Sigmoid colon (tissue), 7 donors: Measurements from ENCODE around the gene HPS1. TPM values are rescaled to one million over a fixed set of nuclear protein-coding genes. Genes with fewer than 3 reads are reported as not detected.

Experiments used
- DNase-seq: peaks from one replicate; pipeline ENCODE4 v3.0.0-alpha.2; 2019
- H3K27ac ChIP-seq, 4 donors: fragments of 200-600 bp; sonication (generic); one replicate each; pipeline ENCODE4 v1.5.1; 2016 to 2019; ENCODE audit warnings: mild to moderate bottlenecking in 1 of 4
- H3K27me3 ChIP-seq, 3 donors: fragments of 200-600 bp; sonication (generic); one replicate each; pipeline ENCODE4 v1.5.1; 2019; ENCODE audit warnings: mild to moderate bottlenecking in 1 of 3
- H3K36me3 ChIP-seq, 4 donors: fragments of 200-600 bp; sonication (generic); one replicate each; pipeline ENCODE4 v1.5.1; 2016 to 2019
- H3K4me1 ChIP-seq, 4 donors: fragments of 200-600 bp; sonication (generic); one replicate each; pipeline ENCODE4 v1.5.1; 2017 to 2019
- H3K4me3 ChIP-seq, 4 donors: fragments of 200-600 bp; sonication (generic); one replicate each; pipeline ENCODE4 v1.5.1; 2017 to 2019; ENCODE audit warnings: mild to moderate bottlenecking in 2 of 4, moderate library complexity in 1 of 4
- H3K9me3 ChIP-seq, 4 donors: fragments of 200-600 bp in 3 of 4; sonication (generic) in 3 of 4; one replicate each; pipeline versions ENCODE4 v1.5.1 to v1.6.1; 2013 to 2019
- EP300 ChIP-seq, 4 donors: sonication (generic); formaldehyde crosslinking; IDR thresholded peaks; one replicate each; pipeline ENCODE4 v1.6.1; 2017; ENCODE audit warnings: antibody characterized with exemption in 4 of 4
- POLR2A ChIP-seq, 2 donors: fragments of 450-650 bp; IDR thresholded peaks; one replicate each; pipeline ENCODE4 v1.6.1; 2016; ENCODE audit warnings: antibody characterized with exemption in 2 of 2, mild to moderate bottlenecking in 2 of 2, moderate library complexity in 2 of 2
- POLR2AphosphoS5 ChIP-seq, 4 donors: sonication (generic); formaldehyde crosslinking; IDR thresholded peaks; one replicate each; pipeline ENCODE4 v1.6.1; 2017; ENCODE audit warnings: antibody characterized with exemption in 4 of 4
- WGBS, 2 donors: extraction: QIAGEN DNeasy Blood & Tissue Kit; methylation state at CpG; one replicate each; pipeline ENCODE4 v1.1.7; 2013; 5-methylcytosine and 5-hydroxymethylcytosine counted together
- intact Hi-C: fragments of 100-400 bp; cut with DNase I; formaldehyde crosslinking; loops from one replicate; pipeline ENCODE4 v1.15.1; 2023
- polyA plus RNA-seq, 3 donors: library from polyadenylated mRNA; stranded (reverse); fragments of 200-250 nt; gene quantifications; one replicate each; pipeline ENCODE4 v1.2.3, GENCODE V29; 2013
- total RNA-seq, 4 donors: library from RNA; depleted of rRNA; stranded (reverse); fragments of >200 nt; gene quantifications; one replicate each; pipeline ENCODE4 v1.1.0, GENCODE V29; 2016
- TF ChIP-seq, protein P1 (sequence below), 4 experiments: fragments of 450-650 bp in 3 of 4; fragments of 200-600 bp in 1 of 4; IDR thresholded peaks; one replicate each; pipeline ENCODE4 v1.5.1; 2016 to 2019; ENCODE audit warnings: antibody characterized with exemption in 4 of 4, mild to moderate bottlenecking in 3 of 4, moderate library complexity in 2 of 4
- donor health status: healthy with polysubstance abuse.
- donor health status: Bipolar disorder and iron deficiency.
- donor health status: healthy.

The HPS1 gene
- total and polyA plus RNA-seq, 7 donors = 44.7 to 93.1 (median 70.7) TPM

DNA sequence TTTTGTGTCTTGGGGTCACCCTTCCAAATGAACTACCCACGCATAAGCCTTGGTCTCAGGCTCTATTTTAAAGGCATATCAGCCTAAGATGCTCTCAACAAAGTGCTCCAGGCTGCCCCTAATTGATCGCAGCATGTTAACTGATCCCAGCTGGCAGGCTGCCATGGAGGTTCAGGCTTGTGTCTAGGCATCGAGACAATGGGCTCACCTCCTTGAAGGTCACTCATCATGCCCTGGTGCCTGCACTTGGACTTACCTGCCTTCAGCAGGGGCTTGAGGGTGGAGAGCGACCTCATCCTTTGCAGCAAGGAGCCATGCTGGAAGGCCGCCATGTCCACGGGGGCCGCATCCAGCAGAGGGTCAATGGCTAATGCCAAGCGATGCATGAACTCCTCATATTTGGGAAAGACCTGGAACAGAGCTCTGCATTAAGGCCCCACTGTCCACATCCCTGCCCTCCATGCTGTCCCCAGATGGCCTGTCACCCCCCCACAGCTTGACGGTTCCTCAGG lies 49.6 kb downstream of the HPS1 start:
- H3K4me3 ChIP-seq = no peak overlapping the region
- no peaks in the 10 kb centered on the region for H3K9me3 ChIP-seq
- DNase-seq = no peak
- 96% methylated on average over 9 of the region's 9 CpGs for WGBS, 2 donors
- H3K27ac ChIP-seq = no peak overlapping the region
- no peak for TF ChIP-seq EP300 (IDR thresholded peaks at IDR 0.05)
- TF ChIP-seq, protein P1, sequence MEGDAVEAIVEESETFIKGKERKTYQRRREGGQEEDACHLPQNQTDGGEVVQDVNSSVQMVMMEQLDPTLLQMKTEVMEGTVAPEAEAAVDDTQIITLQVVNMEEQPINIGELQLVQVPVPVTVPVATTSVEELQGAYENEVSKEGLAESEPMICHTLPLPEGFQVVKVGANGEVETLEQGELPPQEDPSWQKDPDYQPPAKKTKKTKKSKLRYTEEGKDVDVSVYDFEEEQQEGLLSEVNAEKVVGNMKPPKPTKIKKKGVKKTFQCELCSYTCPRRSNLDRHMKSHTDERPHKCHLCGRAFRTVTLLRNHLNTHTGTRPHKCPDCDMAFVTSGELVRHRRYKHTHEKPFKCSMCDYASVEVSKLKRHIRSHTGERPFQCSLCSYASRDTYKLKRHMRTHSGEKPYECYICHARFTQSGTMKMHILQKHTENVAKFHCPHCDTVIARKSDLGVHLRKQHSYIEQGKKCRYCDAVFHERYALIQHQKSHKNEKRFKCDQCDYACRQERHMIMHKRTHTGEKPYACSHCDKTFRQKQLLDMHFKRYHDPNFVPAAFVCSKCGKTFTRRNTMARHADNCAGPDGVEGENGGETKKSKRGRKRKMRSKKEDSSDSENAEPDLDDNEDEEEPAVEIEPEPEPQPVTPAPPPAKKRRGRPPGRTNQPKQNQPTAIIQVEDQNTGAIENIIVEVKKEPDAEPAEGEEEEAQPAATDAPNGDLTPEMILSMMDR (IDR thresholded peaks at IDR 0.05) = no peak
- TF ChIP-seq POLR2AphosphoS5 (IDR thresholded peaks at IDR 0.05) = no peak
- no peak for TF ChIP-seq POLR2A (IDR thresholded peaks at IDR 0.05)
- intact Hi-C loops = no loop called here
- H3K36me3 ChIP-seq = peaks cover 0 to 43% (median 7%) of the 10 kb centered on the region in 4 donors
- H3K27me3 ChIP-seq = no peaks in the 10 kb centered on the region
- no peaks in the 10 kb centered on the region for H3K4me1 ChIP-seq

DNA sequence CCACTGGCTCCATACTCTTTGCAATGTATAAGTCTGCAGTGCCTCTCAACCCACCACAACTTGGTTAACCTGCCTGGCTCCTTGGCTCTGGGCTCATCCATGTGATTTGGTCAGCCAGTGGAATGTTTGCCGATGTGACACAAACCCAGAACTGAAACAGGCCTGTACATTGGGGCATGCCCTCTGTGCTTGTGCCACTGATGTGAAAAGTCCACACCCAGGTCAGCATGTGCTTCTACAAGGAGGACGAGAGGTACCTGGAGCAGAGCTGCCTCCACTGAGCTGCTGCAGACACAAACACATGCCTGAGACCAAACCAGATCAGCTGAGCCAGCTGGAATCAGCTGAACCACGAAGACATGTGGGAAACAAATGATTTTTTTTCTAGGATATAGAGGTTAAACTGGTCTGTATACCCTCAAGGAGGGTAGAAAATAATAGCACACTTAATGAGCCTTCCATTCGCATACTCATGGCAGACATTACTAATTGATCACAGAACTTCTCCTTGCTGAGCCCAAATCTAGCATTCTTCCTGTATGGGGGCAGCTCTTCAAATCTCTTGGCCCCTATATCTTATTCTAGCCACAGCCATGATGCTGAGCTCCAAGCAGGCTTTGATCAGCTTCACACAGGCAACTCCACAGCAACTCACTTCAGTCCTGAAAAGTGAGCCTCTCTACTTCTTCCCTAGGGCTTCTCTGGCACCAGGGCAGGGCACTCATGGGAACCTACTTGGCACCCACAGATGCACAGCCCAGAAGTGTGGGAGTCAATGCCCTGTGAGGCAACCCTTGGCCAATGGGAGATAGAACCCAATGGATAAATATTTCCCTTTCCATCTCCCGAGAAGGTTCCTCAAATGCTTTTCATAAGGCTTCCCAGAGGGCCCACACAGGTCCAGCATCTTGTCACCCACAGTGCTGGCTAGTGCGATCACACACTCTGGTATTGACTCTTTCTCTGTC lies 50.4 kb downstream of the HPS1 start:
- peaks cover 0 to 43% (median 7%) of the 10 kb centered on the region in 4 donors for H3K36me3 ChIP-seq
- no peak for DNase-seq

DNA sequence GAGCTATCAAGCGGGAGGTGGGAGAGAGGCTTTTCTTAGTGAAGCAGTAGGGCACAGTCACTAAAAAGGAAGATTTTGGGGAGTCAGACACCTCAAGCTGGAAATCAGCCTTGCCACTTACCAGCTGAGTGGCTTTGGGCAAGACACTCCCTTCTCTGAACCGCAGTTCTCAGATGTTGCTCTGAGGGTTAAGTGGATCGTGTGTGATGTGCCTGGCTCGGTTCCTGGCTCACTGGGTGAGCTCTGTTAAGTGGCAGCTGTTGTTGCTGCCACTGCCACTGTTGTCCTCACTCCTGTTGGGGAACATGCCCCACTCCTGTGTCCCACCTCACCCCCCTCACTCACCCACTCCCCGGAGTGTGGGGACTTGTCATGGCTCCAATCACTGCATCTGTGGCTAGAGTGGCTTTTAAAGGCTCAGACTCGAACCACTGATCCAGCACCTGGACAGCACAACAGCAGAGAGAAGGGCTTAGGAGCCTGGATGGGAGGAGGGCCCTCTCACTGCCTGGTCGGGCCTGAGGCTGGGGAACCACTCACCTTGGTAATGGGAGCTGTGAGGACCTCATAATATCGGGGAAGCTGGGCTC lies 51.8 kb downstream of the HPS1 start:
- H3K27me3 ChIP-seq = no peaks in the 10 kb centered on the region
- no peak overlapping the region for H3K4me3 ChIP-seq
- no peaks in the 10 kb centered on the region for H3K4me1 ChIP-seq
- WGBS, 2 donors = 82 to 84% methylated on average over 8 of the region's 8 CpGs
- H3K27ac ChIP-seq = no peak overlapping the region
- DNase-seq = no peak
- intact Hi-C loops = no loop called here
- TF ChIP-seq, protein P1 (IDR thresholded peaks at IDR 0.05) = no peak
- TF ChIP-seq POLR2A (IDR thresholded peaks at IDR 0.05) (no peak), POLR2AphosphoS5 (IDR thresholded peaks at IDR 0.05) (no peak), EP300 (IDR thresholded peaks at IDR 0.05) (no peak)
- H3K9me3 ChIP-seq = no peaks in the 10 kb centered on the region
- peaks cover 0 to 49% (median 7%) of the 10 kb centered on the region in 4 donors for H3K36me3 ChIP-seq

More for the DNA sequence above, 50.4 kb downstream of the HPS1 start:
- Histone ChIP-seq H3K27me3 (no peaks in the 10 kb centered on the region), H3K4me1 (no peaks in the 10 kb centered on the region), H3K4me3 (no peak overlapping the region), H3K27ac (no peak overlapping the region), H3K9me3 (no peaks in the 10 kb centered on the region)
- intact Hi-C loops = no loop called here
- TF ChIP-seq, protein P1 (IDR thresholded peaks at IDR 0.05) = no peak
- TF ChIP-seq POLR2AphosphoS5 (IDR thresholded peaks at IDR 0.05) (no peak), EP300 (IDR thresholded peaks at IDR 0.05) (no peak), POLR2A (IDR thresholded peaks at IDR 0.05) (no peak)
- 93 to 96% methylated on average over 6 of the region's 6 CpGs for WGBS, 2 donors

DNA sequence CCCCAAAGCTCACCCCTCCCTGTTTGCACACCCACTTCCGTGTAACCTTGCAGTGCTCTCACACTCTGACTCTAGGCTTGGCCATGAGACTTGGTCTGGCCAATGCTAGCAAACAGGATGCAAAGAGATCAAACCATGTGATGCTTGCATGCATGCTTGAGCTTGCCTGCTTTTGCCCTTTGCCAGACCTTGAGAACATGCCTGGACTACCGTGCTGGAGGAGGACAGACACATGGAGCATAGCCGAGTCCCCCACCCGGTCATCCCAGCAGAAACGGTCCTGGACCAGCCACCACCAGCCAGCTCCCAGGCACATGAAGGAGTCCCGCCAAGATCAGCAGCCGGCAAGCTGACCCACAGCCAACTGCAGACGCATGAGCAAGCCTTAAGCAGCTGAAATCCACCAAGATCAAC lies 55.1 kb downstream of the HPS1 start:
- Histone ChIP-seq H3K27ac (no peak overlapping the region), H3K4me1 (no peaks in the 10 kb centered on the region), H3K4me3 (no peak overlapping the region), H3K27me3 (no peaks in the 10 kb centered on the region), H3K9me3 (no peaks in the 10 kb centered on the region), H3K36me3 (peaks cover 3 to 34% (median 6%) of the 10 kb centered on the region in 4 donors)
- TF ChIP-seq EP300 (IDR thresholded peaks at IDR 0.05) = no peak
- TF ChIP-seq, protein P1 (IDR thresholded peaks at IDR 0.05) = no peak
- TF ChIP-seq POLR2A (IDR thresholded peaks at IDR 0.05) = no peak
- no peak for TF ChIP-seq POLR2AphosphoS5 (IDR thresholded peaks at IDR 0.05)
- 79 to 85% methylated on average over 8 of the region's 8 CpGs for WGBS, 2 donors
- intact Hi-C loops = no loop called here
- DNase-seq = peak; percentile 85
